Endothelial cell of umbilical vein (primary cell): ENCODE data around the gene WIPF3.

Source experiments
- MYC ChIP-seq: IDR thresholded peaks from one replicate; pipeline ENCODE4 v1.6.1; 2011; ENCODE audit warnings: mild to moderate bottlenecking, low read depth, low read length
- POLR2A ChIP-seq: IDR thresholded peaks from 2 replicates; pipeline ENCODE4 v1.6.1; 2012; ENCODE audit warnings: low read depth, mild to moderate bottlenecking, control low read depth, low read length

- no peak for TF ChIP-seq MYC
- no peak for TF ChIP-seq POLR2A
Observed at GRCh38 chr7:29806208-29806994, at the start of gene WIPF3.
